Measurements from ENCODE around the gene KDM4B. TPM values are rescaled to one million over a fixed set of nuclear protein-coding genes. Genes with fewer than 3 reads are reported as not detected.

KDM4B gene
- total and polyA plus RNA-seq, 12 donors = 12.4 to 35.8 (median 30.3) TPM

DNA sequence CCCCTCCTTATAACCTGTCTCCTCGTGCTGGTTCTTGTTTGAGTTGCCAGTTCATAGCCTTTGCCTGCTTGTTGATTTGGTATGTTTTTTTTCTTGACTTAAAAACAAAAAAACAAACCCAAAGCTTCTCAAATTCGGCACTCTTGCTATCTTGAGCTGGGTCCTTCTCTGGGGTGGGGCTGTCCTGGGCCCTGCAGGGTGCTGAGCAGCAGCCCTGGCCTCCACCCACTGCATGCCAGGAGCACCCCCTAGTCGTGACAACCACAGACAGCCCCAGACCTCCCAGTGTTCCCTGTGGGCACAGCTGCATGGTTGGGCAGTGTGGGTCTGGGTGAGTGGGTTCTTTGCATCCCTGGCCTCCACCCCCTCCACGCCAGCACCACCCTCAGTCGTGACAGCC, 27.8 kb downstream of the KDM4B start:
- Histone ChIP-seq H3K4me1 (peaks cover 0 to 12% (median 0%) of the 10 kb centered on the region in 9 donors), H3K4me3 (no peak overlapping the region), H3K27ac (no peak overlapping the region), H3K36me3 (peaks cover 0 to 37% (median 6%) of the 10 kb centered on the region in 9 donors), H3K9me3 (peaks cover 0 to 17% (median 0%) of the 10 kb centered on the region in 11 donors), H3K27me3 (no peaks in the 10 kb centered on the region)
- WGBS, 2 donors = 75 to 82% methylated on average over 5 of the region's 5 CpGs
- TF ChIP-seq, protein P1, sequence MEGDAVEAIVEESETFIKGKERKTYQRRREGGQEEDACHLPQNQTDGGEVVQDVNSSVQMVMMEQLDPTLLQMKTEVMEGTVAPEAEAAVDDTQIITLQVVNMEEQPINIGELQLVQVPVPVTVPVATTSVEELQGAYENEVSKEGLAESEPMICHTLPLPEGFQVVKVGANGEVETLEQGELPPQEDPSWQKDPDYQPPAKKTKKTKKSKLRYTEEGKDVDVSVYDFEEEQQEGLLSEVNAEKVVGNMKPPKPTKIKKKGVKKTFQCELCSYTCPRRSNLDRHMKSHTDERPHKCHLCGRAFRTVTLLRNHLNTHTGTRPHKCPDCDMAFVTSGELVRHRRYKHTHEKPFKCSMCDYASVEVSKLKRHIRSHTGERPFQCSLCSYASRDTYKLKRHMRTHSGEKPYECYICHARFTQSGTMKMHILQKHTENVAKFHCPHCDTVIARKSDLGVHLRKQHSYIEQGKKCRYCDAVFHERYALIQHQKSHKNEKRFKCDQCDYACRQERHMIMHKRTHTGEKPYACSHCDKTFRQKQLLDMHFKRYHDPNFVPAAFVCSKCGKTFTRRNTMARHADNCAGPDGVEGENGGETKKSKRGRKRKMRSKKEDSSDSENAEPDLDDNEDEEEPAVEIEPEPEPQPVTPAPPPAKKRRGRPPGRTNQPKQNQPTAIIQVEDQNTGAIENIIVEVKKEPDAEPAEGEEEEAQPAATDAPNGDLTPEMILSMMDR (IDR thresholded peaks at IDR 0.05) = no peak
- intact Hi-C loops (cut with DNase I) = loop anchor here in 1 of 10 donors (5.0 kb wide), 1 partner anchor 36 kb away; no protein-coding TSS in a partner anchor
- DNase-seq (no peak), ATAC-seq (peak in 2 of 8 donors; percentile 10 to 36)

DNA sequence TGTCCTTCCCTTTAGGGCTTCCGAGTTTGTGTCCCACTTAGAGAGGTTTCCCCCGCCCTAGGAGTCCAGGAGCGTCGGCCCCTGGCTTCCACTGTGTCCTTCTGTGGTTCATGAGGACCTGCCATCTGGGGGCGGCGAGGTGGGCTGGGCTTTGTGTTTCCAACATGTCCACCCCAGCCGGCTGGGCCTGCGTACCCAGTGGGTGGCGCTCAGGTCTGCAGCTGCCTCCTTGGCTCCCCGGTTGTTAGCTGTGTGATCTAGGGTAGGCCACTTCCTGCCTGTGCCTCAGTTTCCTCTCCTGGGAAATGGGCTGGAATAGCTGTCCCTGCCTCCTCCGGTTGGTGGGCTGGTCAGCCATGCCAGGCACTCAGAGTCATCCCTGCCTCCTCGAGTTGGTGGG, 28.4 kb downstream of the KDM4B start:
- no peak for ATAC-seq
- peaks cover 0 to 12% (median 0%) of the 10 kb centered on the region in 11 donors for H3K9me3 ChIP-seq
- no peak overlapping the region for H3K27ac ChIP-seq
- no peaks in the 10 kb centered on the region for H3K27me3 ChIP-seq
- 92% methylated on average over 12 of the region's 12 CpGs for WGBS, 2 donors
- no peak for DNase-seq
- H3K4me1 ChIP-seq = peaks cover 0 to 8% (median 0%) of the 10 kb centered on the region in 9 donors
- intact Hi-C loops (cut with DNase I) = loop anchor here in 1 of 10 donors (5.0 kb wide), 1 partner anchor 35 kb away; no protein-coding TSS in a partner anchor
- TF ChIP-seq, protein P1 (IDR thresholded peaks at IDR 0.05) = no peak
- no peak overlapping the region for H3K4me3 ChIP-seq
- H3K36me3 ChIP-seq = peaks cover 0 to 37% (median 6%) of the 10 kb centered on the region in 9 donors

DNA sequence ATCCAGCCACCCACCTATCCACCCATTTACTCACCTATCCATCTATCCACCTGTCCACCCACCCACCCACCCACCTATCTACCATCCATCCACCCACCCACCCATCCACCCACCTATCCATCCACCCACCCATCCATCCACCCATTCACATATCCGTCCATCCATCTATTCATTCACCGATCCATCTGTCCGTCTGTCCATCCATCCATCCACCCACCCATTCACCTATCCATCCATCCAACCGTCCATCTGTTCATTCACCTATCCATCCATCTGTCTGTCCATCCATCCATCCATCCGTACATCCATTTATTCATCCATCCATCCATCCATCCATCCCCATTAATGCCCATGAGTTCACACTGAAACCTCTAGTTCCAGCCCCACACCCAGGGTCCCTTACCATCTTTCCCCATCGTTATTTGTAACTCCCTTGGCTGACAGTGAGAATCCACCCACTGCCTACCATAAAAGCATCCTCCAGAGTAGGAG, 31.3 kb downstream of the KDM4B start:
- intact Hi-C loops (cut with DNase I) = no loop called here
- Histone ChIP-seq H3K27ac (no peak overlapping the region), H3K36me3 (peaks cover 0 to 39% (median 6%) of the 10 kb centered on the region in 9 donors), H3K4me1 (peaks cover 0 to 8% (median 0%) of the 10 kb centered on the region in 9 donors), H3K9me3 (no peaks in the 10 kb centered on the region), H3K4me3 (no peak overlapping the region), H3K27me3 (no peaks in the 10 kb centered on the region)
- ATAC-seq (no peak), DNase-seq (no peak)
- WGBS, 2 donors = 92 to 95% methylated on average over 6 of the region's 6 CpGs
- TF ChIP-seq, protein P1 (IDR thresholded peaks at IDR 0.05) = no peak

DNA sequence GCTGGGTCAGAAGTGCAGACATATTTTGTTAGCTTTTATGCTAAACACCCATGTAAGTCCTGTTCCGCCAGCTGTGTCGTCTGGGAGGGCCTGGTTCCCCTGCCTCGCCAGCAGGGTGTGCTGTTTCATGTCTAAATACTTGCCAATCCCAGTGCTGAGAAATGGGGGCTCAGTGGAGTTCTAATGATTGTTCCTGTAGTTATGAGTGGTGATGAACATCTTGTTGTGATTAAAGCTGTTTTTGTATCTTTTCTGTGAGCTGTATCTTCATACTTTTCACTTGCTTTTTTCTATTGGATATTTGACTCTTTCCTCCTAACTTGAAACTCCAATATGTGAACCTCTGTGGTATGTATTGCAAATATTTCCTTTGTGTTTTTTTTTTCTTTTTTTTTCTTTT, 32.7 kb downstream of the KDM4B start:
- no peak for DNase-seq
- H3K27ac ChIP-seq = no peak overlapping the region

More for the DNA sequence above, 32.7 kb downstream of the KDM4B start:
- TF ChIP-seq, protein P1 (IDR thresholded peaks at IDR 0.05) = peak; percentile 29 to 69 (median 54)
- Histone ChIP-seq H3K4me3 (no peak overlapping the region), H3K36me3 (peaks cover 0 to 31% (median 3%) of the 10 kb centered on the region in 9 donors), H3K27me3 (no peaks in the 10 kb centered on the region), H3K9me3 (no peaks in the 10 kb centered on the region), H3K4me1 (peaks cover 0 to 14% (median 2%) of the 10 kb centered on the region in 9 donors)
- 69 to 76% methylated on average over 3 of the region's 3 CpGs for WGBS, 2 donors
- peak in 1 of 8 donors; percentile 23 for ATAC-seq
- intact Hi-C loops (cut with DNase I) = loop anchor here in 1 of 10 donors (1.0 kb wide), 1 partner anchor 30 kb away; no protein-coding TSS in a partner anchor

Measured in heart right ventricle (tissue), 16 donors.